GM04504 (cell line): ENCODE measurements around the gene CTSD.
"Not testable (repeated sequence)": the region's sequence is repeated elsewhere in the genome, so short reads cannot be mapped to it uniquely, and the experiment has no call there.

Source experiments
- DNase-seq: peaks from one replicate; pipeline ENCODE4 v3.0.0-alpha.2; 2012; ENCODE audit warnings: low read depth

Gene CTSD

DNA sequence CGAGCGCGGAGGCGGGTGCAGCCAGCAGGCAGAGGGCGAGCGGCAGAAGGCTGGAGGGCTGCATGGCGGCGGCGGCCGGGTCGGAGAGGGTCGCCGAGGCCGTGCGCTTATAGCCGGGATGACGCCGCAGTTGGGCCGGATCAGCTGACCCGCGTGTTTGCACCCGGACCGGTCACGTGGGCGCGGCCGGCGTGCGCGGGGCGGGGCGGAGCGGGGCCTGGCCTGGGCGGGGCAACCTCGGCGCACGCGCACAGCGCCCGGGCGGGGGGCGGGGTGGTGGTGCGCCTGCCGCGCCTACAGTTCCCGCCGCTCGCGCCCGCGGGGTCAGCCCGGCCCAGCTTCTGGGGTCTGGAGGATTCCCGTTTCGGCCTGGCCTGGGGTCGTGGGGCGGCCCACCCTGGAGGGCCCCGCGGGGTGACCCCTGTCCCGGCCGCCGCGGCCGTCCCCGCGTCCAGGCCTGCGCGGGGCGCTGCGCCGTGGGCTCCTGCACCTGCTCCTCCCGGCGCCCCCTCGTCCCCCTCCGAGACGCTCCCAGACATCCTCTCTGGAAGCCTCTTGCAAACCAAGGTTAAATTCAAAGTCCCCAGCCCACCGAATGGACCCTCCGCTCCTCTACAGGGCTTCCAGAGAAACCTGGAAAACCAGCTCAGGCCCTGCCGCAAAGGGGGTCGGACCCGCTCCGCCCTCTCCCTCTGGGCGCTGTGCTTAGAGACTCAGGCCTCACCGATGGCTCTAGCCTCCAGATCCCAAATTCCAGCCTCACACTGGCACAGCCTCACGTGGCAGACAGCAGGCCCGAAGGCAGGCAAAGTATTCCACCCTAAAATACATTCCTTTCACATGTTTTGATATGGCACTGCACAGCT, at the start of gene CTSD:
TSS of gene CTSD (minus strand) at position 132 of the 866 bp plus-strand sequence. CDS start at position 64, 68 bp downstream.
- DNase-seq: no peak

DNA sequence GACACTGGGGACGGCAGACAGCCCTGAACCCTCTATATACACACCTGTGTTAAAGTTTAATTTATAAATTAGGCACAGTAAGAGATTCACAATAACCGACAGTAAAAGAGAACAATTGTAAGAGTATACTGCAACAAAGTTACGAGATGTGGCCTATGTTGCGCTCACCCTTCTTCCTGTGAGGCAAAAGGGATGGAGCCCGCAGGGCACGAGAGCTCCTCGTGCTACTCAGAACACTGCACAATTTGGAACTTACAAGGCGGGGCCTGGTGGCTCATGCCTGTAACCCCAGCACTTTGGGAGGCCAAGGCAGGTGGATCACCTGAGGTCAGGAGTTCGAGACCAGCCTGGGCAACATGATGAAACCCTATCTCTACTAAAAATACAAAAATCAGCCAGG, 49.6 kb upstream of the CTSD start:
- not testable (repeated sequence) for DNase-seq

DNA sequence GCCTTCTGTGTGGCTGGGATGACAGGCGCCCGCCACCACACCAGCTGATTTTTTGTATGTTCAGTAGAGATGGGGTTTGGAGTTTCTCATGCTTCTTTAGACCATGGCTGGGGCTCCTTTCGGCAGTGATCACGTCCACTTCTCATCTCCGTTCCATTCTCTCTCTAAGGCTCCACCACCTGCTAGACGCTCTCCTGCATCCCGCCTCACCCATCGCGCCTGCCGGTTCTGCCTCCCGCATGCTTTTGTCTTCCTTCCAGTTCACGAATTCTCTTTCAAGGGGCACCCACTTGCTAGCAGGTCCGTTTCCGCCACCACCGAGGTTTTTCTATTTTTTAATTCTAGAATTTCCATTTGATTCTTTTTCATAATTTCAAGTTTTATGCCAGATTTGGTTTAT, 49.1 kb upstream of the CTSD start:
- no peak for DNase-seq

DNA sequence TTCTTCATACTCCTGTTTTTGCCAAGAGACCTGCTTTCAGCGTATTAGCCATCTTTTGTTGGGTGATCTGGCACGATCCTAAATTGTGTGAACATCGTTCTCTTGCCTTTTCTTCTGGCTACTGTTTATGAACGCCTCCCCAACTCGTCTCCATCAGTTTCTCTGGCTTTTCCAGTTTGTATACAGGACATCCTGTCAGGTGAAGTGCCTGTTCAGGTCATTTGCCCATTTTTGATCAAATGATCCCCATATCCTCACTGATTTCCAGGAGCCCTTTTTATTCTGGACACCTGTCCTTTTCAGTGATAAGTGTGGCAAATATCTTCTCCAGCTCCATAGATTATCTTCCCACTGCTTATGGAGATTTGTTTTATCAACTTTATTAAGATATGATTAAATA, 48.5 kb upstream of the CTSD start:
- no peak for DNase-seq

DNA sequence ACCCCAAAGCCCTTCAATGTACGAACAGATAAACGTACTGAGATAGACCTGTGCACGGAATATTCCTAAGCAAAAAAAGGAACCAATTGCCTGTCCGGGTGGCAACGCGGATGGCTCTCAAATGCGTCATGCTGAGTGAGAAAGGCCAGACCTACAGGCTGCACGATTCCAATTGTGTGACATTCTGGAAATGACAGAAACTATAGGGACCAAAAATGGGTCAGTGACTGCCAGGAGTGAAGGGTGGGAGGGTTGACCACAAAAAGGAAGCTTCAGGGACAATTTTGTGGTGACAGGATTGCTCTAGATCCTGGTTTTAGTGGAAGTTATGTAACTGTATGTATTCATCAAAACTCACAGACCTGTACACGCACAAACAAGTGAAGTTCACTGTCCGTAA, 47.0 kb upstream of the CTSD start:
- no peak for DNase-seq

DNA sequence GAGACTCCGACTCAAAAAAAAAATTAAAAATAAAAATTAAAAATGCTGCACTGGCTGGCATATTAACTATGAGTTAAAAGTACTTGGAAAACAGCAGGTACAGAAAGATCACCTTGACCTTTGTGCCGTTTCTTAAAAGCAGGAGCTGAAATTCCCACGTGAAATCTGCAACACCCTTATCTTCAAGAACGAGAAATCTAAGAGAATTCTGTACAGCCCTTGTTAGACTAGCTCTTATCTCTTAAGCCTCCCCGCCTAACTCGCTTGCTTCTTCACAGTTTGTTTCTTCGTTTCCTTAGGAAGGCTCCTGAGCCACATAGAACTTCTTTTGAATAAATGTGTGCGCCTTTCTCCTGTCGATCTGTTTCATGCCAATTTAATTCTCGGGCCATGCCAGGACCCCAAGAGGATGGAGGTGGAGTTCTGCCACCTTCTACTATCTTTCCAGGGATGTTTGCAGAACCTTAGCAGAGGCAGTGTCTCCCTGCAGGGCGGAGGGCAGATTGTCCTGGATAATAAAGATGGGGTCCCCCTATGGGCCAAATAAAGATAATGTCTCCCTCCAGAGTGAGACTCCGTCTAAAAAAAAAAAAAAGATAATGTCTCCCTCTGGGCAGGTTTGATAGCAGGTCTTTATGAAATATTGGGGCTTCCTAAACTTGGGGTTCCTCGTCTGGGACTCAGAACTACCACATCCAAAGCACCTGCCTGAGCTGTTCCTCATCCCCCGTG, 43.7 kb upstream of the CTSD start:
- no peak for DNase-seq

DNA sequence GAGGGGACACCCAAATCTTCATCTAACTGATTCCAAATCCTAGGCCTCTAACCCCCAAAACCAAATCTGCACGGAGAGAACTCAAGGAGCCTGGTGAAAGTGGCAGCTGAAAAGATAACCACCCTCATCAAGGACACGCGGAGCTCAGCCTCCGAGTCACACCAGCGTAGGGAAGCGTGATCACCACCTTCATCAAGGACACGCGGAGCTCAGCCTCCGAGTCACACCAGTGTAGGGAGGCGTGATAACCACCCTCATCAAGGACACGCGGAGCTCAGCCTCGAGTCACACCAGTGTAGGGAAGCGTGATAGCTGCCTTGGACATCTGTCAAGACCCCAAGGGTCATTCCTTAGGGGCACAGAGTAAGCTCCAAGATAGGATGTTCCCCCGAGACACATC, 41.8 kb upstream of the CTSD start:
- DNase-seq: no peak

DNA sequence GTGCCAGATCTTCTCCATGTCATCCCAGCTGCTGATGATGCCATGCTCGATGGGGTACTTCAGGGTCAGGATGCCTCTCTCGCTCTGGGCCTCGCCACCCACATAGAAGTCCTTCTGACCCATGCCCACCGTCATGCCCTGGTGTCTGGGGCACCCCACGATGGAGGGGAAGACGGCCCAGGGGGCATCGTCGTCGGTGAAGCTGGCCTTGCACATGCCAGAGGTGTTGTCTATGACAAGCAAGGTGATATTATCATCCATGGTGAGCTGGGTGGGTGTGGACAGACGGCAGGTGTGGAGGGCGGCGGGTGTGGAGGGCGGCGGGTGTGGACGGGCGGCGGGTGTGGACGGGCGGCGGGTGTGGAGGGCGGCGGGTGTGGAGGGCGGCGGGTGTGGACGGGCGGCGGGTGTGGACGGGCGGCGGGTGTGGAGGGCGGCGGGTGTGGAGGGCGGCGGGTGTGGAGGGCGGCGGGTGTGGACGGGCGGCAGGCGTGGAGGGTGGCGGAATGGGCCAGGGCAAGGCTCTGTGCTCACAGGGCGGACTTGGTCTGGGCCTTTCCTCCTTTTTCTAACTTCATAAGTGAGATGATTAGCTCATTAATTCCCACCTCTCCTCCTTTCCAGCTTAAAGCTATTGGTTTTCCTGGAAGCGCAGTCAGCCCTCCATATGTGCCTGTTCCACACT, 40.2 kb upstream of the CTSD start:
- not testable (repeated sequence) for DNase-seq

DNA sequence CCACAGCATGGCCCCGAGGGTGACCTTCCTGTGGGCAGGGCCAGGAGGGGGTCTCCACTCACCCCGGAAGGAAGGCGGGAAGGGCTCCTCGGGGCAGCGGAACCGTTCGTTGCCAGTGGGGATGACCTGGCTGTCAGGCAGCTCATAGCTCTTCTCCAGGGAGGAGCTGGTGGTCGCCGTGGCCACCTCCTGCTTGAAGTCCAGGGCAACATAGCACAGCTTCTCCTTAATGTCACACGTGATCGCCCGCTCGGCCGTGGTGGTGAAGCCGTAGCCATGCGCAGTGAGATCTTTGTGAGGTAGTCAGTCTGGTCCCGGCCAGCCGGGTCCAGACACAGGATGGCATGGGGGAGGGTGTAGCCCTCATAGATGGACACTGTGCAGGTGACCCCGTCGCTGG, 39.5 kb upstream of the CTSD start:
- no peak for DNase-seq

DNA sequence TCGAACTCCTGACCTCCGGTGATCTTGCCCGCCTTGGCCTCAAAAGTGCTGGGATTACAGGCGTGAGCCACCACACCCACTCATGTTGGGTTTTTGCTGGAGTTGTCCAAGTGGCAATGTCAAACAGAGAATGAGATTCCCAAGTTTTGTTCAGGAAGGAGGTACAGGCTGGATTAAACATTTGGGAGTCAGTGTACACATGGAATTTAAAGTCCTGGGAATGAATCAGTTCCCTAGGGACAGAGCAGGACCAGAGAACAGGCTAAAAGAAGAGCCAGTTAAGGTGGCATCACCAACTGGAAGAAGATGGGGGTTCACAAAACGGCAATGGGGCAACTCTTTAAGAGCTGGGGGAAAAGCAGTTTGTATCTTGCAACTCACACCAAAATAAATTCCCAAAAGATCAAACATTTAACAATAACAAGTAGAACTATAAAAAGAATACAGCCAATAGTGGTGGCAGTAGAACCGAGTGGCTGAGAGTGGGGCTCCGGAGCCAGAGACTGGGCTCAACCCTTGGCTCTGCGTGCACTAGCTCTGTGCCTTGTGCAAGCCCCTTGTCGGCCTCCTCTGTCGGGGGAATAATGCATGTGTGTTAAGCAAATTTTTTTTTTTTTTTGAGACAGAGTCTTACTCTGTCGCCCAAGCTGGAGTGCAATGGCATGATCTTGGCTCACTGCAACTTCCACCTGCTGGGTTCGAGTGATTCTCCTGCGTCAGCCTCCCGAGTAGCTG, 33.8 kb upstream of the CTSD start:
- no peak for DNase-seq

DNA sequence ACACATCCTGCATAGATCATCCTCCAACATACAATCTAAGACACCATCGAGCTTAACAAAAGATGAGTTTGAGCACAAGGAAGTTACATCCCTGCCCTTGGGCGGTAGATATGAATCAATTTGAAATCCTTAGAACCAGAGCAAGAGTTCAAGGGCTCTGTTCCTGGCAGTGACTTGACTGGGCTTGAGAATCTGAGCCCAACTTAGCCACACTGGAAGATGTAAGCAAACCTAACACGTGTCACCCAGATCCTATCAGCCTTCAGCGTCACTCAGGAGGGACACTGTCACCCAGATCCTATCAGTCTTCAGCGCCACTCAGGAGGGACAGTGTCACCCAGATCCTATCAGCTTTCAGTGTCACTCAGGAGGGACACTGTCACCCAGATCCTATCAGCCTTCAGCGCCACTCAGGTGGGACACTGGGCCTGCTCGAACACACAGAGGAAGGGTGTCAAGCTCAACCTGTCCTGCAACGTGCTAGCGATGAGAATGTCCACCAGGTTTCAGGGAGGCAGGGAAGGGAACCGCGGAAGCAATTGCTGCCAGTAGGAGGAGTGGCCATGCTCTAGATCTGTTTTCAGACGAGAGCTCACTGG, 32.8 kb upstream of the CTSD start:
- DNase-seq: no peak

DNA sequence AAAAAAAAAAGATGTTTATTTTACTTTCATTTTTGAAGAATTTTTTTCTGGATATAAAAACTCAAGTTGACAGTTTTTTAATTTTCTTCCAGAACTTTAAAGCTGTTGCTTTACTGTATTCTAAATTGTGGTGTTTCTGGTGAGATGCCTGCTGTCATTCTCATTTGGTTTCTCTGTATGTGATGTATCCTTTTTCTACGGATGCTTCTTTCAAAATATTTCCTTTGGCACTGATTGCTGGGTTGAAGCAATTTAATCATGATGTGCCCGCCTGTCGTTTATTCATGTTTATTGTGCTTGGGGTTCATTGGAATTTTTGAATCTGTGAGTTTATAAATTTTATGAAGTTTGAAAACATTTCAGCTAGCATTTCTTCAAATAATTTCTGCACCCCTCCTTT, 29.4 kb upstream of the CTSD start:
- no peak for DNase-seq

DNA sequence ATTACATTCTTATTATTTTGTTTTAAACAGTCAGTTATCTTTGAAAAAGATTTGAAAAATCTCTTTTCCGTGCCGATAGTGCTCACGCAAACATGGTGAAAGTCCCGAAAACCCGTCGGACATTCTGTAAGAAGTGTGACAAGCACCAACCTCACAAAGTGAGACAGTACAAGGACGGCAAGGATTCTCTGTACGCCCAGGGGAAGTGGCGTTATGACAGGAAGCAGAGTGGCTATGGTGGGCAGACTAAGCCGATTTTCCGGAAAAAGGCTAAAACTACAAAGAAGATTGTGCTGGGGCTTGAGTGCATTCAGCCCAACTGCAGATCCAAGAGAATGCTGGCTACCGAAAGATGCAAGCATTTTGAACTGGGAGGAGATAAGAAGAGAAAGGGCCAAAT, 28.7 kb upstream of the CTSD start:
- DNase-seq: no peak

DNA sequence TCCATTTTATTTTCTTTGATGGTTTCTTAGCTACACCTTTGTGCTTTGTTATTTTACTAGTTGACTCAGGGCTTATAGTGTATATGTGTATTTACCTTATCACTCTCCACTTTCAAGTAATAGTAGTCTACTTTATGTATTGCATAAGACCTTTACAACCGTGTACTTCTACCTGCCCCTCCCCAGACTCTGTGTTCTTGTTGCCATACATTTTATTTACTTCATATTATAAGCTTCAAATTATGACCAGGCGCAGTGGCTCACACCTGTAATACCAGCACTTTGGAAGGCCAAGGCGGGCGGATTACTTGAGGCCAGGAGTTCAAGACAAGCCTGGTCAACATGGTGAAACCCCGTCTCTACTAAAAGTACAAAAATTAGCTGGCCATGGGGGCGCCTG, 28.2 kb upstream of the CTSD start:
- DNase-seq: no peak

DNA sequence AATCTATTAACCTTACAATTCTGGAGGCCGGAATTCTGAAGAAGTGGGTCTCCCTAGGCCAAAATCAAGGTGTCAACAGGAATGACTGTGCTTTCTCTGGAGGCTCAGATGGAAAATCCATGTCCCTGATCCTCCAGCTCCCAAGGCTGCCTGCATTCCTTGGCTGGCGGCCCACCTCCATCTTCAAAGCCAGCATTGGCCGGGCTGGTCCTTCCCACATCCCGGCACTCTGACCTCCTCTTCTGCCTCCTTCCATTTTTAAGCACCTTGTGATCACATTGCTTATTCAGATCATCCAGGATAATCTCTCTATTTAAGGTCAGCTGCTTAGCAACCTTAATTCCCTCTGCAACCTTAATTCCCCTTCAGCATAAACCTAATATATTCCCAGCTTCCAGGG, 22.7 kb upstream of the CTSD start:
- DNase-seq: no peak

DNA sequence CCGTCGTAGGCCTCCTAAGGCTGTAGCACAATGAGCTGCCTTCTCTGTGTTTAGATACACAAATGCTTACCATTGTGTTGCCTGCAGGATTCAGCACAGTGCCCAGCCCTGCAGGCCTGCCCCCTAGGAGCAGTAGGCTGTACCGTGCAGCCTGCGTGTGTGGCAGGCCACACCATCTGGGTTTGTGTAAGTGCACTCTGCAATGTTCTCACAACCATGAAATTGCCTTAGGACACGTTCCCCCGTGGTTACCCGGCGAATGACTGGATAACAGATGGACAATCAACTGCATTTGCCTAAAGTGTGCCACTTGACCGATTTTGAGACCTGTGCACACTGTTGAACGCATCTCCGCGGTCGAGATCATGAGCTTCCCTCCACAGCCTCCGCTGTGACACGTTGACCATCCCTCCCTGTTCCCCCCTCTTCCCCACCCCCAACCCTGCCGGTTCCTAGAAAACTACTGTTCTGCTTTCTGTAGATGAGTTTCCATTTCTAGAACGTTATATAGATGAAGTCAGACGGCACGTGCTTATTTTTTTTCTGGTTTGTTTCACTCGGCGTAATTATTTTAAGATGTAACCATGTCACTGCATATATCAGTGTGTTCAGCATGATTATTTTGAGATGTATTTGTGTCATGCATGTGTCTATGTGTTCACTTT, 22.2 kb upstream of the CTSD start:
- DNase-seq: peak; percentile 22

DNA sequence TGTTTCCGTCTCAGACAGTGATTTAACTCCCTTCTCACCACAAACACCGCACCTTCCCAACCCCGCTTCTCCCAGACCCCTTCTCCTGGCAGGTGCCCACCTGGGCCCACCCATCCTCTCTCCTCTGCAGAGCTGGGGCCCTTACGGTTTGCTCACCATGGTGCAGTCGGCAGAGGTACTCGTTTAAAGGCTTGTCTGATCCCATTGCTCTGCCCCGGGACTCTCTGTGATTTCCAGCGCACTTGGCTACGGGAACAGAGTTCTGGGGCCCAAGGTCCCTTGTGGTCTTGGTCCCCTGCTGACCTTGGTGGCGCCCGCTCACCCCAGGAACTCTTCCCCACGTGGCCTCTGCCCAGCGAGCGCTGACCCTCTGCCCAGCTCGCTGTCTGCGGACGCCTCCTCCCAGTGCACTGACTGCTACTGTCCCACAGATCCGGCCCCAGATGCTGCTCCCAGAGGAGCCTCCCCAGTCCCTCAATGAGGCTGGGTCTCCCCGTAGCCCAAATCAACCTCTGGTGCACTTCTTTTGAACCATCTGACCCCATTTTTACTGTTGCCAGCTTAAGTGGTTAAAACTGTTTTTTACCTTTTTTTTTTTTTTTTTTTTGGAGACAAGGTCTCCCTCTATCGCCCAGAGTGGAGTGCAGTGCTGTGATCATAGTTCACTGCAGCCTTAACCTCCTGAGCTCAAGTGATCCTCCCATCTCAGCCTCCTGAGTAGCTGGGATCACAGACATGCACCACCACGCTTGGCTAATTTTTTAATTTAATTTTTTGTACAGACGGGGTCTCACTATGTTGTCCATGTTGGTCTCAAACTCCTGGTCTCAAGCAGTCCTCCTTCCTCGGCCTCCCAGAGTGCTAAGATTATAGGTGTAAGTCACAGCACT, 21.3 kb upstream of the CTSD start:
- DNase-seq: no peak

DNA sequence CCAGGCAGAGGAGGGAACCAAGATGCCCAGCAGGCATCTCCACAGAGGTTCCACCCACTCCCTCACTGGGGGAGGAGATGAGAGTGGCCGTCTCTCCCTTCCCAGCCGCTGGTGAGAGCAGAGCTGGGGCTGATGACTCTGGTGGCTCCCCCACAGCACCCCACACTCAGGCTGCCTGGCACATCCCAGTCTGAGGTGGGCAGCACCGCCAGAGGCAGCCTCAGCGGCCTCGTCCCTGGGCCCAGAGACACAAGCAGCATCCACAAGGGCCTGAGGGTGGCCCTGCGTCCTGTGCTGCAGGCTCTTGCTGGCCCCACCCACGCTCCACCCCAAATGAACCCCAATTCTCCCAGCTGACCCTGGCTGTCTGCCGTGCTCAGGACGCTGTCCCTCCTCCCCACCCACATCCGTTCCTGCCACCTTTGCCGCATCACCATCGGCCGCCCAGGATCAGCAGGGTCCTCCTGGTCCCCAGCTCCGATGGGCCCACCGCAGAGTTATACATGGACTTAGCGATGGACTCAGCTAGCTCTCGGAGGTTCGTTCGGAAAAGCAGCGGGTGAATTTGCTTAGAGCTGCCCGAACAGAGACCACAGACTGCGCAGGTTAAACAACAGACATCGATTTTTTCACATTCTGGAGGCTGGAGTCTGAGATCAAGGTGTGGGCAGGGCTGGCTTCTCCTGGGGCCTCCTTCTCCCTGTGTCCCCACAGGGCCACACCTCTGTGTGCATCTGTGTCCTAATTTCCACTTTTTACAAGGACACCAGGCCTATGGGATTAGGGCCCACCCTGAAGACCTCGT, 20.2 kb upstream of the CTSD start:
- no peak for DNase-seq
